HG02588 (cell line): ENCODE measurements around the gene PTPRC.

ENCODE experiments used
- ATAC-seq: cut with Tn5 transposase; IDR thresholded peaks from one replicate; pipeline ENCODE4 v1.9.1; 2021; ENCODE audit warnings: mild to moderate bottlenecking, moderate library complexity; ENCODE audit not compliant: unreplicated experiment

PTPRC gene

DNA sequence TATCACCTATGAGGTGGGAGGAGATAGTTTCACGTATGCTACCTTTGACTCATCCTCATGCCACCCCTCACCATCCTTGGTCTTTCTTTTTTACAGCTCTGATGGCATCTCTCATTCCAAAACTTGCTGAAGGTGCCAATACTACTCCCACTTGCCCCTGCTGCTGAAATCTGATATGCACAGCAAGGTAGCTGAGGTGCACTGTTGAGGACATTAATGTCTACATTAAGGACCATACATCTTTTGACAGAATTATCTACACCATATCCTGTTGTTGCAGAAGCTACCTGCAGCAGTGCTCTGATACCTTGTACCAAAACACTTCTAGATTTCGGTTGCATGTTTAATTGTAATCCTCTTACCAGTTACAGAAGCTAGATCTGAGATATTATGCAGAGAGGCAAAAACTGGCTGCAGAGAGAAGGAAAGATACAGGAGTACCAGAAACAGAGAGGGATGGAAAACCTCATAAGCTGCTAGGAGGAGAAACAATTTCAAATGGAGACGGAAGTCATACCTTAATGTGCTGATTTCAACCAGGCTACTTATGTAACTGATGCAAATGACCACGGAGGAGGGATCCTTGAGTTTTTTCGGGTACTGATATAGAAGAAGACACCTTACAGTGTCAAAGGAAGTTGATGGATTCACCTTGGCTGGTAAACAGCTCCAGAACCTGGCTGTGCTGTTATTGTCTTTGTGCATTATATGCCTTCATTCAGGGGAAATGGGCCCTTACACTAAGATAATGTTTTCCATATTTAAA is 19.3 kb upstream of the PTPRC start:
- no peak for ATAC-seq

GRCh38 chr1:198620218-198620617 is 18.6 kb upstream of the PTPRC start:
- no peak for ATAC-seq

GRCh38 chr1:198620951-198621824 is 17.7 kb upstream of the PTPRC start:
- peak; percentile 61 for ATAC-seq

DNA sequence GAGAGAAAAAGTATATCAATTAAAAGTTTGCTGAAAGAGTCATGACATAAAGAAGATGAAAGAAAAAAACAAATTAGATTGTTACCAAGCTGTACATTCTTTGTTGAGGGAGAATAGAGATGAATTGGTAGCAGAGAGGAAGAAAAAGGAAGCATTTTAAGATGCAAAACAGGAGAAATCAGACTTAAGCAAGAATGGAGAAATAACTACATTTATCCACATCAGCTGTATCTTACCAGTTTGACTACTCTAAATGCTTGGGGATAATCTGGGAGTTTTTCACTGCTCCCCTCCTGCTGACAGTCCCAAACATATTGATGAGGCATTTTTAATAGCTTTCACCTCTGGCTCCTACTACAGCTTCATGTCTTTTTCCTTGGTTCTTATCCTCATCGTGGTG is 16.8 kb upstream of the PTPRC start:
- ATAC-seq = no peak

DNA sequence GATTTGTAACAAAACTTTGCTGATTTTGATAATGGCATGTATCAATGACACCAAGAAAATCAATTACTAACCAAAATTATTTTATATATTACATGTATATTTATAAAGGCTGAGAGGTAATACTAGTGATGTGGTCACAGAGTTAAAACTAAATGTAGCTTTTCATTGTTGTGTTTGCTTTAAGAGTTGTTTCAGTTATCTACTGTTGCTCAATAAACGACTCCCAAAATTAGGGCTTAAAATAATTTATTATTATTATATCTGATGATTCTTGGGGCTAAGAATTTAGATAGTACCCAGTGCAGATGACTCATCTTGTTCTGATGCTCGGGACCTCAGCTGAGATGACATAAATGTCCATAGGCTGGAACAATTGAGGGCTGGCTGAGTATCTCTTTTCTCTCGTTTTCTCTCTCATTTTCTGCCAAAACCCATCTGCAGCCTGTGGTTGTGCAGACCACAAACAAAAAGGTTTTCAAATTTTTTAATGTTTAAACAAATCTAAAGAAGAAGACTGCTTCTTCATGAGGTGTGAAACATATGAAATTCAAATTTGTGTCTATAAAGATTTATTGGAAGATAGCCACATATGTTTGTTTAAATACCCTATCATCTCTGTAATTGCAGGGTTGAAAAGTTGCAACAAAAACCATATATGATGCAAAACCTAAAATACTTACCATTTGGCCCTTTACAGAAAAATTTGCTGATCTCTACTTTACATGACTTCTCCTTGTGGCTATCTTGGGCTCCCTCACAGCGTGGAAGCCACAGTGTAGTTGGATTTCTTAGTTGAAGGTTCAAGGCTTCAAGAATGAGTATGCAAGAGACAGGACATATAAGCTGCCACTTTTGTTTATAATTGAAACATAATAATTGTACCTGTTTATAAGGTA is 14.8 kb upstream of the PTPRC start:
- ATAC-seq = peak; percentile 26

DNA sequence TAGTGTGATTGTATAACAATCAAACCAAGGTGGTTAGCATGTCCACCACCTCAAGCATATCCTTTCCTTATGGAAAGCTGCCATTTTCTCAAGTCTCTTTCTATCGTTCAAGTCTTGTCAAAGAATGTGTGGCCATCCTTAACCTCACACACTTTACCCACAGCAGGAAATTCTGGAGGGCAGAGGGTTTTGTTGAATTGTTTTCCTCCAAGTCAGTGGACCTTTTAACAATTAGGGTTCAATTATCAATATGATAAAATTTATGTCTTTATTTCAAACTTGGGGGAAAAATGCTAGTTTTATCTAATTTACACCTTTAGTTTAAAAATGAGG is 14.2 kb upstream of the PTPRC start:
- ATAC-seq = no peak

DNA sequence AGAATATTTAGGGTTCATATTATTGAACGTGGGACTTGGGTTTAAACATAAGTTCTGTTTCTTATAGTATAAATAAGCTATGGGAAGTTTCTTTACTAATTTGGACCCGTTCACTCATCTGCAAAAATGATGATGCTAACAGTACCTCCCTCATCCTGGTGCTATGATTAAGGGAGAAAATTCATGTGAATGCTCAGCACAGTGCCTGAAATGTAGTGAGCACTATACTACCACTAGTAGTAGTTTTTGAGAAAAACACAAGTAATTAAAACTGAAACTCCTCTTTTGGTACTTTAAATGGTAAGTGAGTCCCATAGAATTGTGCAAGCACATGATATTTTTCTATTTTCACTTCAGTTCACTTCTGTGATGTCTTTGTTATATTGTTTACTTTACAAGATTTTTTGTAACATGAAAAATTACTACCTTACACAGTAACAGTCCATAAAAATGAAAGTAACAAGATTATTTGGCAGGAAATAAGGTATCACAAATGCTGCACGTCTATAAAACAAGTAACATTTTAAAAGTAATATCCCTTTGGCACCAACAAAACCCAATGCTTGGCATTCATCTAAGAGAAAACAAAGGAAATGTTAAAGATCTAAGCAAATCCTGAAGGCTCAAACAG is 11.3 kb upstream of the PTPRC start:
- ATAC-seq = no peak

DNA sequence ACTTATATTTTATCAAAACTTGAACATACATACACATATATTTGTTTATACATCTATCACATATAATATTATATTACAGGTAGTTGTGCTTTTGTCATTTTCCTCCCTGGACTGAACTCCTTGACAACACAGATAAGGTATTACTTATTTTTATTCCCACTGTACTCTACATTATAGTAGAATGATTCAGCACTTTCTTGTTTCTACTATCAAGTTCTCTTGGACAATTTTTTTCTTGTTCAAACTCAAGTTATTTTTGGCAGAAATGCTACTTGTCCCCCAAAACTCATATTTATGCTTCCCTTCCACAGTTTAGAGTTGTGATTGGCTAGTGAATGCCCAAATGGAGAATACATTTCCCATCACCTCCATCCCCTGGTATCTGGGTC is 10.8 kb upstream of the PTPRC start:
- no peak for ATAC-seq

DNA sequence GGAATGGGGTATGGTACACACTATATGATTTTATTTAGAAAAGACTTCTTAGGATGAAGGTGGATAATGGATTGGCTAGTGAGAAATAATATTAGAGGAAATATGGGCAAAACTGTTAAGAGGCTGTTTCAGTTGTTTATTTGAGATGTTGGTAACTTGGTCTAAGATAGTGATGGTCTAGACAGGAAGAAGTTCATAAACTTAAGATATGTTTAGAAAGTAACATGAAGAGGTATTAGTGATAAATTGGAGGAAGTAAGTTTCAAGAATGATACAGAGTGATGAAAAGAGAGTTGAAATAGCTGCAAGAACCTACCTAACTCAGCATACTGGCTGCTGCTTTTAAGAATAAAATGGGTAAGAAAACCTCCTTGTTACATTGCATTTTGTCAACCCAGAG is 9.2 kb upstream of the PTPRC start:
- no peak for ATAC-seq

DNA sequence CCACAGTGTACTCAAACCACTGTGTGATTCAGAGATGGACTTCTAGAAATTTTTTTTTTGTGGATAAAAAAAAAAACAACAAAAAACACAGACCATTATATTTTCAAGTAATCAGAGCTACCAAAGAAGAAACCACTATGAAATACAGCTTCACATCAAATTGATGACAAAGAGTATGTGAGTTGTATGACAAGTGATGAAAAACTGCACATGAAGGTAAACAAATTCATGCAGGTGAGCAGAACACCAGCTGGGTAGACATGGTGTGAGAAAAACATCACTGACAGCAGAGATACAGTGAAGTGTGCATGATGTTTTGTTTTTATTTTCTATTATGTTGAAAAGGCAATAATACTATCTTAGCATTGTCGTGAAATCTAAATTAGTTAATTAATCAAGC is 8.0 kb upstream of the PTPRC start:
- ATAC-seq = no peak

- ATAC-seq = no peak
Measured at GRCh38 chr1:198631292-198631691, 7.5 kb upstream of the PTPRC start.

- ATAC-seq = no peak
Measured at GRCh38 chr1:198632007-198632406, 6.8 kb upstream of the PTPRC start.

- peak; percentile 51 for ATAC-seq
Measured at GRCh38 chr1:198633675-198634121, 5.1 kb upstream of the PTPRC start.

DNA sequence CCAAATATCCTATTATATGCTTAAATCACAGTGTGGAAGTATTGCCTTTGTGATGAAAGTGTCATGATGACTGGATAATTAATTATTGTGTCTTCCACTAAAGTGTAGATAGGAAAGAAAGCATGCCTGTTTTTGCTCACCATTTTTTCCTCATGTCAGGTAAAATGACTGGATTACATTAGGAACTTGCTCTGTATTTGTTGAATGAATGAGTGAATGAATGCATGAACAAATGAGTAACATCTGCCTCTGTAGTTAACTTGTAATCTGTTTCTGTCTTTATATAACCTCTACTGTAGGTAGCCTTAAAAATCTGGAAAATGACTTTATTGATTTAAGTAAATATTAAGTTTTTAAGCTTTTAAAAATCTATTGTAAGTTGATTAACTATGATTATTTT is 2.9 kb upstream of the PTPRC start:
- ATAC-seq = no peak

GRCh38 chr1:198636391-198636790 is 2.4 kb upstream of the PTPRC start:
- no peak for ATAC-seq

DNA sequence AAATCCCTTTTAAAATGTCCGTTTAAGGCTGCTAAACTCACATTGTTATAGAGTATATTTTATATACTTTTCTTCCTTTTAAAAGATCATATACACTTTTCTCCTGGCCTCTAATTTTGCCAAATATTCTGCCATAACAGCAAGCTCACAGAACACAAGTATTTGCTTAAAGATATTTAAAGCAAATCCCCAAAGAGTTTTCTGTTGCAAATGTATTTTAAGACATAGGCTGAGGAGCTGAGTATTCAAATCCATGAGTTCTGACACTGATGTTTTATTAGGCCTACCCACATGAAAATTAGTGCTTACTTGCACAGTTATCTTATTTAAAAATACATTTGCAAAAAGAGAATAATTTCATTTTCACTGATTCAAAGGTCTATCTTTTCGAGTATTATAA is 1.7 kb upstream of the PTPRC start:
- ATAC-seq = no peak

DNA sequence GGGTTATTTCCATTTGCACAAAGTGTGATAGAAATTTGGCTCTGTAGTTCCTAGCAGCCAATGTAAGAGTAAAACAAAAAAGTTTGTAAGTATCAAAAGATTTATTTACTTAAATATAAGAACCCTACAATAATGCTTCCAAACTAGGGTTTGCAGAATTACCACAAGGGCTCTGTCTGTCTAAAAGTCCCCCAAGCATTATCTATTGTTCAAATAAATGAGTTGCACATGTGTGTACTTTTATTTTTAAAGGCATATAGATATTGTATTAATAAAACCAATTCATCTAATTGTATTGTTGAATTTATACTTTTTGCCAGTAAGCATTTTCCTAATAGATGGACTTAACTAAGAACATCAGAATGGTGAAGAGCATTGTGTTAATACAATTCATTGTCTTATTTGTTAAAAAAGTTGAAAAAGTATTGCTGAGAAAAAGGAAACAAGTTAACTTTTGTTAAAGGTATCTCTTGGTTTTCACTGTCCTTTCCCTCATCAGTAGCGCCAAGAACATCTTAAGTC is 863 bp upstream of the PTPRC start:
- ATAC-seq = no peak

- peak; percentile 24 for ATAC-seq
Measured at GRCh38 chr1:198638441-198638840, 399 bp upstream of the PTPRC start.

DNA sequence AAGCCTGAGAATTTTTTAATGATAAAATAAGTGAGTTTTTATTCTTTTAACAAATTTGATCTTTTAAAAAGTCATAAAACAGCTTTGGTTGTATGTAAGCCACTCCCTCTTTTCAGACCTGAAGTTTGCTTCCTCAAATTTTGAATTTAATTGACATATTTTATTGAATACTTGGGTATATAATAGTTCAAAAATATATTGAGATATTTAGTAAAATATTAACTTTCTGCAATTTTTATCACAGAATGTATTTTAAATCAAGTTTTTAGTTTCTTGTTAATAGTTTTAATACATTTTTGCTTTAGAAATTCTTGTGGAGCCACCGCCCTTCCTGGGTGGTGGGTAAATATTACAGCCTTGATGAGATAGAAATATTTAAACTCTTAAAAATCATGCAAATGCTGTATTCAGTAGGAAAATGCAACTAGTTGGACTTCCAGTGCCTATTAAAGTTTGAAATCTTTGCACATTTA is 867 bp downstream of the PTPRC start:
- no peak for ATAC-seq

DNA sequence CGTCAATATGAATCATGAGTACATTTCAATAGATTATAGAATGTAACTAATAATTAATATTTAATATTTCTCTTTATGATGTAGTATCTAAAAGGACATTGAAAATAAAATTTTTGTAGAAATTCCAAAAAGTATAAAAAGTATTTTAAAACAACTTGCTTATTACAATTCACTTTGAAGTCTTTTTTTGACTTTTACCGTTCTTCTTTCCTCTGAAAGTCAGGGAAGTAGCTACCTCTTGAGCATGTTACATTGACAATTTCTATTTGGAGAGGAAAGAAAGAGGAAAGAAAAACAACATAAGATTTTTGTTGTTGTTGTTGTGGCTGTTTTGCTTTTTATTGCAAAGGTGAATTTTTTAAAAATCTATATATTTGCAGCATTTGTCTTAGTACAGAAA is 1.3 kb downstream of the PTPRC start:
- ATAC-seq = no peak
